ENCODE results near the gene ATXN7L3. TPM values are rescaled to one million over a fixed set of nuclear protein-coding genes. Genes with fewer than 3 reads are reported as not detected.
A peak's percentile ranks its signal among the peaks of the same experiment; 100 is the strongest.

The ATXN7L3 gene
- total and polyA plus RNA-seq, 10 of the 15 experiments (the other 5 are each of a cell fraction or from before 2014, with no cell fraction given): 0.71 to 78.7 (median 32.7) TPM

- no peak for TF ChIP-seq REST (IDR thresholded peaks at IDR 0.05; ENCODE audit: low read depth, low read length)
- TF ChIP-seq RAD51 (IDR thresholded peaks at IDR 0.05): no peak
- no peak for TF ChIP-seq STAT1 (conservative IDR thresholded peaks at IDR 0.05)
- no peak for TF ChIP-seq NR2C2 (IDR thresholded peaks at IDR 0.05; ENCODE audit: borderline replicate concordance, control insufficient read depth, insufficient read length, low read depth)
- peak in 1 of 2 experiments; percentile 27; a peak in 1 of 4 replicates for TF ChIP-seq BHLHE40 (IDR thresholded peaks at IDR 0.05; ENCODE audit: borderline replicate concordance in 1 of 2, low read depth in 2 of 2, low read length in 1 of 2)
- 0 out of 4 replicates have a peak, but pooled peaks of 1 of the 2 experiments have one; percentile 39 for TF ChIP-seq EP300 (IDR thresholded peaks at IDR 0.05; ENCODE audit: borderline replicate concordance in 1 of 2, control insufficient read depth in 1 of 2, low read depth in 2 of 2, low read length in 2 of 2)
- TF ChIP-seq, protein P1, sequence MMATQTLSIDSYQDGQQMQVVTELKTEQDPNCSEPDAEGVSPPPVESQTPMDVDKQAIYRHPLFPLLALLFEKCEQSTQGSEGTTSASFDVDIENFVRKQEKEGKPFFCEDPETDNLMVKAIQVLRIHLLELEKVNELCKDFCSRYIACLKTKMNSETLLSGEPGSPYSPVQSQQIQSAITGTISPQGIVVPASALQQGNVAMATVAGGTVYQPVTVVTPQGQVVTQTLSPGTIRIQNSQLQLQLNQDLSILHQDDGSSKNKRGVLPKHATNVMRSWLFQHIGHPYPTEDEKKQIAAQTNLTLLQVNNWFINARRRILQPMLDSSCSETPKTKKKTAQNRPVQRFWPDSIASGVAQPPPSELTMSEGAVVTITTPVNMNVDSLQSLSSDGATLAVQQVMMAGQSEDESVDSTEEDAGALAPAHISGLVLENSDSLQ (IDR thresholded peaks at IDR 0.05): no peak
- 0 out of 2 replicates have a peak, but pooled peaks have one; percentile 8 for TF ChIP-seq RFX5 (IDR thresholded peaks at IDR 0.05; ENCODE audit: low read depth, low read length)
- TF ChIP-seq EZH2 (IDR thresholded peaks at IDR 0.05; ENCODE audit: borderline replicate concordance, control insufficient read depth, low read depth, low read length): no peak
- TF ChIP-seq POU2F2 (IDR thresholded peaks at IDR 0.05; ENCODE audit: borderline replicate concordance, low read depth, low read length): no peak; the same call in 2 of the 3 replicates
- no peak for TF ChIP-seq SREBF2 (IDR thresholded peaks at IDR 0.05; ENCODE audit: low read length)
- TF ChIP-seq NFYA (IDR thresholded peaks at IDR 0.05; ENCODE audit: borderline replicate concordance, low read depth, low read length): no peak
- no peak for TF ChIP-seq KAT2A (conservative IDR thresholded peaks at IDR 0.05; ENCODE audit: control insufficient read depth, low read depth, low read length)
- no peak for TF ChIP-seq CTCF (IDR thresholded peaks at IDR 0.05 in 2 of 3, conservative IDR thresholded peaks at IDR 0.05 in 1 of 3; ENCODE audit: control insufficient read depth in 2 of 3, extremely low read depth in 1 of 3, insufficient read depth in 1 of 3, low read depth in 3 of 3, low read length in 3 of 3)
- peak; percentile 57 for TF ChIP-seq FOS (IDR thresholded peaks at IDR 0.05; ENCODE audit: borderline replicate concordance, extremely low read depth, insufficient read length)
- TF ChIP-seq ZBTB33 (IDR thresholded peaks at IDR 0.05): no peak
Observed at GRCh38 chr17:44199553-44200477, at the start of gene ATXN7L3 (continued).
